HL-60/S4 treated with phorbol 12-myristate 13-acetate at 8.2 ng/mL for 4 days and 3 days (cell line): Measurements from ENCODE around the gene SHISA2.
"Not testable (repeated sequence)": the region's sequence is repeated elsewhere in the genome, so short reads cannot be mapped to it uniquely, and the experiment has no call there.

Source experiments
- in situ Hi-C: fragments of 300-500 bp; cut with MboI; formaldehyde crosslinking; loops from 2 replicates; pipeline ENCODE4 v1.15.0; 2022; ENCODE audit warnings: low sequenced_read_pairs

Gene SHISA2

DNA sequence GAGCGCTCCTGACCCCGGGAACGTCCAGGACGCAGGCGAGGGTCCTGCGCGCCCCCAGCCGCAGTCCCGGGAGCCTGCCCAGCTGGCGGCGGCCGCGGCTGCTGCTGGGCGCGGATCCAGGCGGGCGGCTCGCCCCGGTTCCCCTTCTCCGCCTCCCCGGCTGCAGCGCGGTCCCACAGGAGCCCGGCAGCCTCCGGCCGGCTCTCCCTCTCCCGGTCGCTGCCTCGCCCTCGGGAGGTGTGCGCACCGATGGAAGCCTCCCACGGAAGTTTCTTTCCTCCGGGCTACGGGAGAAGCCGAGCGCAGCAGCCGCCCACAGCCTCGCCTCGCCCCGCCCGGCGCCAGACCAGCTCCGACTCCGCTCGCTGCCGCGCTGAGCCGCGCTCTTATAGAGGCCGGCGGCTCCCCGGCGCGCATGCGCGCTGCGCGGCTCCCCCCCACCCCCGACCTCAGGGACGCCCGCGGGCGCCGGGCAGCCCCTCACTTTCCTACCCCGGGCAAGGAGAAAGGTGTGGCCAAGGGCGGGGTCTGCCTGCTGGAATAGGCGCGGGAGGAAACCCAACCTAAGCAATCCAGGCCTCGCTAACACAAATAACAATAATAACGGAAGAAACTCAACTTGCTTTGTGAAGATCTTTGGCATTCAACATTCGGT is at the start of gene SHISA2:
SHISA2 (minus strand) TSS at position 360 of the 655 bp plus-strand sequence. CDS start 1,041 bp downstream, outside the sequence.
- in situ Hi-C loops, result no loop called here

GRCh38 chr13:26095846-26096610 is 44.2 kb upstream of the SHISA2 start:
- in situ Hi-C loops, result no loop called here

GRCh38 chr13:26095338-26095737 is 43.5 kb upstream of the SHISA2 start:
- in situ Hi-C loops, result no loop called here

DNA sequence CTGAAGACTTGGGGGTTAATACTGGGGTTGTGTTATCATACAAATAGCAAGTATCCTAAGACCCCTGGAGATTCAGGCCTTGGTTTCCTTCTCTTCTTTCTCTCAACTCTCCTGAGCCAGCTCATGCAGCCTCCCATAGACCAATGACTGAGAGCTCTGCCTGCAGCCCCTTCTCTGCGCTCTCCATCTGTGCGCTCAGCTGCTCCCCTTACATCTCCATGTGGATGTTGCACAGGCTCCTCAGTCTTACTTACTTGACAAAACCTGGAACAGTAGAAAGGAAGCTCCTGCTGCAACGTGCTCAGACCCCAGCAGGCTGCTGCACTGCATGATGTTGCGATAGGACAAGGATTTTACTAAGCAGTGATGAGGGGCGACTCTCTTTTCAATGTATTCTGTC is 25.0 kb upstream of the SHISA2 start:
- in situ Hi-C loops, result not testable (repeated sequence)

DNA sequence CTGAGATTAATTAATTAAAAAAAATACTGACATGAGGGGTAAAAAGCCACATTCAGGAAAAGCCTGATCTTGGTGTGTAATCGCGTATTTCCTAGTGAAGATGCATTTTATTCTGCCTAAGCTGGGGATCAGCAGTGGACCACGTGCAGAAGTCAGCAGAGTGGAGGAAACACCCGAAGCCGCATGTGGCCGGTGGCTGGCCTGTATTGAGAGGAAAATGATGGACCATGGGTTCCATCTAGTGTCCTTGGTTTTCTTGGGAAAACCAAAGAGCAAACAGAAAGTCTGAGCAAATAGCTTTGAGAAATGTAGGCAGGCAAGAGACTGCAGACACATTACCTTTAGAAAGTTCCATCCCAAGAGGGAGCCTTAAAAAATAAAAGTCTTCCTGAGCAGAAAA is 23.7 kb upstream of the SHISA2 start:
- in situ Hi-C loops, result no loop called here

DNA sequence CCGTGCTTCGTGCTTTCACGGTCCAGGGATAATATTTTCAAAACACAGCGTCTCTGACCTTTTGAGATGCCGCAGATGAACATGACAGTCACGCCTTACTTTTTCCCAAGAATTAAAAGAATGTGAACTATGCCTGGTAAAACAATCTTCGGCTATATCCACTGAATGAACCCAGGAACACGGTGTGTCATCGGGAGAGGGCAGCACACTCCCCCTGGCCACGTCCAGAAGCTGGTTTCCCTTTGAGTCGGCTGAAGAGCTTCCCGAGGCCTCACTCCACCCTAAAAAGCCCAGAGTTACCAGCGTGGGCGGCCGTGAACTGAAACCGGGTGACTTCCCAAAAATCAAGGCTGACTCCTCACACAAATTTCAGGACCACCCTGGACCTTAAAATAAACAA is 22.9 kb upstream of the SHISA2 start:
- in situ Hi-C loops, result no loop called here

GRCh38 chr13:26072335-26072734 is 20.5 kb upstream of the SHISA2 start:
- in situ Hi-C loops, result not testable (repeated sequence)

DNA sequence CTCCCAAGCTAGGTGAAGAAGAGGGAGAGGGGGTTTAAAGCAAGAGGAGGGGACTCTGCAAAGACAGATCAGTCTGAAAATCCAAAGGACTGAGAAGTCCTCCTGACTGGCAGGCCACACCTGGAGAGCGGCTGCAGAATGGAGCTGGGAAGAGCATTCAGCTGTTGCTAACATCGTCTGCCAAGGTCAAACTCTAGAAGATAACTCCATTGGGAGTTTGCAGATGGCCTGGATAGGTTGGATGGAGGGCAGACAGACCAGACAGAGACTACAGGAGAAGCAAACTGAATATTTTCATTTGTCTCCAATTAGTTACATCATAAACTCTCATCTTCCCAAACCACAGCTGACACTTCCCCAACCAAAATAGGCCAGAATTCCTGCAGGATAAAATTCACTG is 19.9 kb upstream of the SHISA2 start:
- in situ Hi-C loops, result no loop called here

DNA sequence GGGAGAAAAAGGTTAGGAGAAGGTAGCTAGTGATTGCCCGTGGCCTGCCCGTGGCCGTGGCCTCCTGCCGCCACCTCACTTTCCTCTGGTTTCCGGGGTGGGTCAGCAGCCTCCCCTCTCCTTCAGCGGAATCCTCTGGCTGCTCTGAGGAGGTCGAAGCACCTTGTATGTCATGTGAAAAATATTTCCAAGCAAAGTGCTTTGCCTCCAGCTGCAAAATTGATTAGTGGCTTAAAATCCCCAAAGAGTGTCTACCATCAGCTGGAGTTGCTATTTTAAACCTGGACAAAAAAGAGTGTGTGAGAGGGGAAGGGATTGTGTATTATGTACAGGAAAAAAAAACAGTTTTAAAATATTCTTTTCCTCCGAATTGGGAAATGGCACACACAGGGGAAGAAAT is 17.8 kb upstream of the SHISA2 start:
- in situ Hi-C loops, result not testable (repeated sequence)

- in situ Hi-C loops, result not testable (repeated sequence)
Measured at GRCh38 chr13:26068372-26068771, 16.6 kb upstream of the SHISA2 start.

DNA sequence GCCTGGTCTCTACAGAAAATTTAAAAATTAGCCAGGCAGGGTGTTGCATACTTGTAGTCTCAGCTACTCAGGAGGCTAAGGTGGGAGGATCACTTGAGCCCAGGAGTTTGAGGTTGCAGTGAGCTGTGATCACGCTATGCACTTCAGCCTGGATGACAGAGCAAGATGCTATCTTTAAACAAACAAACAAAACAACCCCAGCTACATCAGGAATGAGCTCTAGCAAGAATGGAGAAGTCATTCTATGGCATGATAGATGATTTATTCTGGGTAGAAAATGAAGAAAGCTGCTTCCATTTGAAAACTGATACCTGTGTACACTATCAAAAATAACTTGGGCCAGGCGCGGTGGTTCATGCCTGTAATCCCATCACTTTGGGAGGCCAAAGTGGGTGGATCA is 15.8 kb upstream of the SHISA2 start:
- in situ Hi-C loops, result no loop called here

GRCh38 chr13:26066492-26066891 is 14.7 kb upstream of the SHISA2 start:
- in situ Hi-C loops, result not testable (repeated sequence)

- in situ Hi-C loops, result no loop called here
Measured at GRCh38 chr13:26062853-26063444, 11.1 kb upstream of the SHISA2 start.

DNA sequence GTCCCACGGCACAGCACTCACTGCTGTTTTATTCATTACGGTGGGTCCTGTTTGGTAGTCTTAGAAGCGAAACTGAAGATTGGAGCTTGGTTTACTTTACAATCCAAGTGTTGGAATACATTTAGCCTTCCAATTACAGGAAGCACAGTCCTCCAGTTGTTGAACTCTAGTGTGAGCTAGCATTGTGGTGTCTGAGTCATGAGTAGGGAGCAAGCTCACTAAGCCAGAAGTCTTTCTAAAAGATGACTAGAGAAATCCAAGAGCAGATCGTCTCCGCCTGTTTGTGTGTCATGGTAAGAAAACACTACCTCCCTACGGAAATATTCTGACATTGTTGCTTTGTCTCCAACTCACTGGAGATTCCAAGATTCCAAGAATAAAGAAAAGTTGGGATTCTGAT is 10.1 kb upstream of the SHISA2 start:
- in situ Hi-C loops, result no loop called here

DNA sequence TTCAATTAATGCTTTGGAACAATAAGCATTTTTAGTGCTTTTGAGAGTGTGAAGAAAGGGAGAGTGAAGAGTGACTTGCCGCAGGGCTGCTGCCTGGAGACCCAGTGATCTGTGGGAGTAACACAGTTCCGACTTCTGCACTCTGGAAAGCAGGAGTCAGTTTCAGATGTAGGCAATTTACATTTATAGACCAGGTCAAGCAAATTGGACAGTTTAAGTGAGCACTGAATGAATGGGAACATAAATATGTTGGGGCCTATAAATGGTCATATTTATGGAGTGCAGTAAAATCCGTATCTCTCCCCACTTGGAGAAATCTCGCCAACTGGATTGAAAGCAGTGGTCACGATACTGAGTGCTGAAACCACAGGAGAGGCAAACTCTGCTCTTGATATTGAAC is 9.4 kb upstream of the SHISA2 start:
- in situ Hi-C loops, result no loop called here

DNA sequence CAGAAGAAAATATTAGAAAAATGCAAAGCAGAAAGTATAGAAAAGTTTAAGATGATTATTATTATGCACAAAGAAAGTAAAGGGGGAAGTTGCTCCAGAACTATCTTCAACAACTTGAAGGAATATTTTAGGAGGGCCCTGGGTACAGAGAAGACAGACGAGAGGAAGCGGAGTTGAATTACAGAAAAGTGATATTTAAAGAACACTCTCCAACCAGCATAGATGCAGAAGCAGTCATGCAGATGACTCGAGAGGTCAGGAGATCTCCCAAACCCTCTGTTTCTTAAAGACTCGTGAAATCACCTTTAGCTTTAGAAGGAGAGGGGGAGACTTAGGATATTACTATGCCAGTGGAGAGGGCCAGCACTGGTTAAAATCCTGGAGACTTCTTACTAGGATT is 8.5 kb upstream of the SHISA2 start:
- in situ Hi-C loops, result no loop called here

GRCh38 chr13:26058704-26059103 is 6.9 kb upstream of the SHISA2 start:
- in situ Hi-C loops, result no loop called here

GRCh38 chr13:26054896-26055295 is 3.1 kb upstream of the SHISA2 start:
- in situ Hi-C loops, result no loop called here

- in situ Hi-C loops, result no loop called here
Measured at GRCh38 chr13:26053418-26053980, 1.7 kb upstream of the SHISA2 start.

GRCh38 chr13:26052337-26052736 is 521 bp upstream of the SHISA2 start:
- in situ Hi-C loops, result no loop called here

- in situ Hi-C loops, result no loop called here
Measured at GRCh38 chr13:26051231-26051656, 572 bp downstream of the SHISA2 start.
